Measurements from ENCODE around the gene SDS.
"Not testable (repeated sequence)": the region's sequence is repeated elsewhere in the genome, so short reads cannot be mapped to it uniquely, and the experiment has no call there.

SDS gene

GRCh38 chr12:113361574-113362370 lies 41.9 kb downstream of the SDS start:
- TF ChIP-seq, protein P1, sequence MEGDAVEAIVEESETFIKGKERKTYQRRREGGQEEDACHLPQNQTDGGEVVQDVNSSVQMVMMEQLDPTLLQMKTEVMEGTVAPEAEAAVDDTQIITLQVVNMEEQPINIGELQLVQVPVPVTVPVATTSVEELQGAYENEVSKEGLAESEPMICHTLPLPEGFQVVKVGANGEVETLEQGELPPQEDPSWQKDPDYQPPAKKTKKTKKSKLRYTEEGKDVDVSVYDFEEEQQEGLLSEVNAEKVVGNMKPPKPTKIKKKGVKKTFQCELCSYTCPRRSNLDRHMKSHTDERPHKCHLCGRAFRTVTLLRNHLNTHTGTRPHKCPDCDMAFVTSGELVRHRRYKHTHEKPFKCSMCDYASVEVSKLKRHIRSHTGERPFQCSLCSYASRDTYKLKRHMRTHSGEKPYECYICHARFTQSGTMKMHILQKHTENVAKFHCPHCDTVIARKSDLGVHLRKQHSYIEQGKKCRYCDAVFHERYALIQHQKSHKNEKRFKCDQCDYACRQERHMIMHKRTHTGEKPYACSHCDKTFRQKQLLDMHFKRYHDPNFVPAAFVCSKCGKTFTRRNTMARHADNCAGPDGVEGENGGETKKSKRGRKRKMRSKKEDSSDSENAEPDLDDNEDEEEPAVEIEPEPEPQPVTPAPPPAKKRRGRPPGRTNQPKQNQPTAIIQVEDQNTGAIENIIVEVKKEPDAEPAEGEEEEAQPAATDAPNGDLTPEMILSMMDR (IDR thresholded peaks at IDR 0.05; ENCODE audit: insufficient read depth, low read length, missing control alignments) = no peak
- H3K4me3 ChIP-seq (ENCODE audit: low read depth, low read length) = no peak overlapping the region
- POLR2A ChIA-PET = interaction anchor here (1.1 kb wide), 1 partner anchor 60 kb away, joined by 3 read pairs; the partner anchor contains the start of gene SDSL
- CTCF ChIA-PET = interaction anchor here (0.8 to 1.2 kb wide), 2 partner anchors 49 to 50 kb away, joined by 3 to 5 read pairs; no protein-coding TSS in a partner anchor
- DNase-seq (ENCODE audit: low read depth, low spot score) = no peak

GRCh38 chr12:113359939-113360748 lies 43.5 kb downstream of the SDS start:
- no peak for DNase-seq (ENCODE audit: low read depth, low spot score)
- TF ChIP-seq, protein P1 (IDR thresholded peaks at IDR 0.05; ENCODE audit: insufficient read depth, low read length, missing control alignments) = peak; percentile 16
- peak overlapping the region; percentile 0 for H3K4me3 ChIP-seq (ENCODE audit: low read depth, low read length)
- ChIA-PET CTCF (interaction anchor here (1.1 kb wide), 1 partner anchor 11 kb away, joined by 3 read pairs; no protein-coding TSS in a partner anchor), POLR2A (no interaction called here)

- POLR2A ChIA-PET = no interaction called here
- TF ChIP-seq, protein P1 (IDR thresholded peaks at IDR 0.05; ENCODE audit: insufficient read depth, low read length, missing control alignments) = no peak
- no peak for DNase-seq (ENCODE audit: low read depth, low spot score)
Observed at GRCh38 chr12:113359133-113359938, 44.4 kb downstream of the SDS start.

DNA sequence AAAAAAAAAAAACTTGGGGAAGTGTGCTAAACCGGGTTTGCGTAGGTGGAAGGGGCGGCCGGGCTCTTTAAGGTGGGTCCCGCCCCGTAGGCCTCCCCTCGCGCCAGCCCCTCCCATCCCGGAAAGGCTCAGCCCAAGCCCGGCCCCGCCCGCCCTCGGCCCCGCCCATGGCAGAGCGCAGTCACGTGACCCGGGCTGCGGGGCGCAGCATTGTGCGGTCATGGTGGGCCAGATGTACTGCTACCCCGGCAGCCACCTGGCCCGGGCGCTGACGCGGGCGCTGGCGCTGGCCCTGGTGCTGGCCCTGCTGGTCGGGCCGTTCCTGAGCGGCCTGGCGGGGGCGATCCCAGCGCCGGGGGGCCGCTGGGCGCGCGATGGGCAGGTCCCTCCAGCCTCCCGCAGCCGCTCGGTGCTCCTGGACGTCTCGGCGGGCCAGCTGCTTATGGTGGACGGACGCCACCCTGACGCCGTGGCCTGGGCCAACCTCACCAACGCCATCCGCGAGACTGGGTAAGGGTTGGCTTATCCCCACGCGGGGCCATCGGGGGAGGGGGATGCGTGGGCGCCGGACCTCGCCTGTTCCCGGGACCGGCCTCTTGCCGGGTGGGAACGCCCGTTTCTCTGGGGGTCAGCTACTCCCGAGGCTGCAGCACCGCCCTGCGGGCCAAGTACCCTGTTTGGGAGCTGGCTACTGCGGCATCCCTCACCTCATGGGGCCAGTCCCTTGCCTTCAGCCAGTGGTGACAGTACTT lies 45.1 kb downstream of the SDS start, which contains the start of gene PLBD2:
Gene PLBD2, plus strand, starts transcription at position 207 of the 752 bp plus-strand sequence. Its CDS starts 14 bp downstream, at position 221.
- ChIA-PET POLR2A (no interaction called here), CTCF (interaction anchor here (1.0 kb wide), 1 partner anchor 51 kb away, joined by 3 read pairs; no protein-coding TSS in a partner anchor)
- peak within 1 kb of the TSS; percentile 87 for H3K4me3 ChIP-seq (ENCODE audit: low read depth, low read length)
- TF ChIP-seq, protein P1 (IDR thresholded peaks at IDR 0.05; ENCODE audit: insufficient read depth, low read length, missing control alignments) = no peak
- peak; percentile 31 for DNase-seq (ENCODE audit: low read depth, low spot score)

More at GRCh38 chr12:113359133-113359938, 44.4 kb downstream of the SDS start:
- CTCF ChIA-PET = interaction anchor here (1.0 to 1.1 kb wide), 2 partner anchors 12 to 50 kb away, joined by 3 read pairs; no protein-coding TSS in a partner anchor
- peak overlapping the region; percentile 87 for H3K4me3 ChIP-seq (ENCODE audit: low read depth, low read length)

DNA sequence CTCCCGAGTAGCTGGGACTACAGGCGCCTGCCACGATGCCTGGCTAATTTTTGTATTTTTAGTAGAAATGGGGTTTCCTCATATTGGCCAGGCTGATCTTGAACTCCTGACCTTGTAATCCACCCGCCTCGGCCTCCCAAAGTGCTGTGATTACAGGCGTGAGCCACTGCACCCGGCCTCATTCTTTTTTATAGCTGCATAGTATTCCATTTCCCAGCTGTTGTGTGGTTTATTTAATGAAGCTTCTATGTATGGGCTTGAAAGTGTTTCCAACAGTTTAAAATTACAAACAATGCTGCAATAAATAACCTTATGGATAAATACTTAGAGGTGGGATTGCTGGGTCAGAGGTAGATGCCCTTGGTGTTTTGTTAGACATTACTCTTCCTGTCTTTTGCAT lies 49.5 kb downstream of the SDS start:
- POLR2A ChIA-PET = interaction anchor here (0.7 kb wide), 1 partner anchor 159 kb away, joined by 8 read pairs; no protein-coding TSS in a partner anchor
- CTCF ChIA-PET = interaction anchor here (0.9 to 1.0 kb wide), 2 partner anchors 9 to 12 kb away, joined by 3 read pairs; no protein-coding TSS in a partner anchor
- not testable (repeated sequence) for DNase-seq (ENCODE audit: low read depth, low spot score); H3K4me3 ChIP-seq (ENCODE audit: low read depth, low read length)
